ENCODE results near the gene KCNQ5.

KCNQ5 gene

GRCh38 chr6:72683797-72684196, 61.9 kb downstream of the KCNQ5 start:
- DNase-seq: no peak

- DNase-seq: no peak
Measured at GRCh38 chr6:72689107-72689954, 67.5 kb downstream of the KCNQ5 start.

GRCh38 chr6:72691249-72691648, 69.4 kb downstream of the KCNQ5 start:
- DNase-seq: no peak

- no peak for DNase-seq
Measured at GRCh38 chr6:72696055-72696454, 74.2 kb downstream of the KCNQ5 start.

- DNase-seq: no peak
Measured at GRCh38 chr6:72699159-72699558, 77.3 kb downstream of the KCNQ5 start.

- no peak for DNase-seq
Measured at GRCh38 chr6:72702421-72702820, 80.6 kb downstream of the KCNQ5 start.

- no peak for DNase-seq
Measured at GRCh38 chr6:72703093-72703492, 81.2 kb downstream of the KCNQ5 start.

- no peak for DNase-seq
Measured at GRCh38 chr6:72704979-72705378, 83.1 kb downstream of the KCNQ5 start.

- DNase-seq: no peak
Measured at GRCh38 chr6:72709431-72709830, 87.6 kb downstream of the KCNQ5 start.

GRCh38 chr6:72711731-72712130, 89.9 kb downstream of the KCNQ5 start:
- no peak for DNase-seq

- DNase-seq: no peak
Measured at GRCh38 chr6:72712910-72713309, 91.0 kb downstream of the KCNQ5 start.

GRCh38 chr6:72715119-72715518, 93.3 kb downstream of the KCNQ5 start:
- no peak for DNase-seq

GRCh38 chr6:72716916-72717315, 95.1 kb downstream of the KCNQ5 start:
- no peak for DNase-seq

GRCh38 chr6:72720464-72720863, 98.6 kb downstream of the KCNQ5 start:
- DNase-seq: no peak

GRCh38 chr6:72721346-72721745, 99.5 kb downstream of the KCNQ5 start:
- no peak for DNase-seq

GRCh38 chr6:72724545-72724944, 102.7 kb downstream of the KCNQ5 start:
- DNase-seq: peak; percentile 19

GRCh38 chr6:72728706-72729343, 107.0 kb downstream of the KCNQ5 start:
- DNase-seq: no peak

- no peak for DNase-seq
Measured at GRCh38 chr6:72733045-72733444, 111.2 kb downstream of the KCNQ5 start.

GRCh38 chr6:72738091-72738490, 116.2 kb downstream of the KCNQ5 start:
- DNase-seq: no peak

GRCh38 chr6:72739368-72739779, 117.5 kb downstream of the KCNQ5 start:
- no peak for DNase-seq

- DNase-seq: no peak
Measured at GRCh38 chr6:72740135-72740534, 118.3 kb downstream of the KCNQ5 start.

GRCh38 chr6:72741083-72741482, 119.2 kb downstream of the KCNQ5 start:
- no peak for DNase-seq

- no peak for DNase-seq
Measured at GRCh38 chr6:72742001-72742673, 120.3 kb downstream of the KCNQ5 start.

- DNase-seq: no peak
Measured at GRCh38 chr6:72746276-72746675, 124.4 kb downstream of the KCNQ5 start.

Data from right hindlimb (tissue), 1 donor.